Neural cell (in vitro differentiated cells): Measurements from ENCODE around the gene GSX2. TPM values are rescaled to one million over a fixed set of nuclear protein-coding genes. Genes with fewer than 3 reads are reported as not detected.

ENCODE experiments used
- H2AFZ ChIP-seq: fragments of 200-600, 300-800 bp; sonication (generic), shearing (Covaris generic); 2 replicates; pipeline ENCODE4 v1.6.0; 2014; ENCODE audit warnings: low read depth, mild to moderate bottlenecking, antibody characterized with exemption, low read length, moderate library complexity
- H3F3A ChIP-seq: fragments of 200-600 bp; shearing (Covaris generic); 2 replicates; pipeline ENCODE4 v1.6.1; 2016; ENCODE audit warnings: mild to moderate bottlenecking, moderate library complexity, mixed read lengths, antibody characterized with exemption, low read length; ENCODE audit not compliant: insufficient read depth, poor library complexity, severe bottlenecking
- H3K27ac ChIP-seq: fragments of 200-600, 300-800 bp; sonication (generic), shearing (Covaris generic); 2 replicates; pipeline ENCODE4 v1.5.1; 2014; ENCODE audit warnings: mild to moderate bottlenecking, low read length, moderate library complexity
- H3K27me3 ChIP-seq: fragments of 300-800, 200-600 bp; sonication (generic), shearing (Covaris generic); 2 replicates; pipeline ENCODE4 v1.6.0; 2014; ENCODE audit warnings: mild to moderate bottlenecking, low read depth, low read length, moderate library complexity; ENCODE audit not compliant: insufficient read depth
- H3K36me3 ChIP-seq: fragments of 300-800, 200-600 bp; sonication (generic), shearing (Covaris generic); 2 replicates; pipeline ENCODE4 v1.5.1; 2014; ENCODE audit warnings: mild to moderate bottlenecking, antibody characterized with exemption, low read length, moderate library complexity; ENCODE audit not compliant: insufficient read depth
- H3K4me2 ChIP-seq: fragments of 300-800, 200-600 bp; sonication (generic), shearing (Covaris generic); 2 replicates; pipeline ENCODE4 v1.6.0; 2014; ENCODE audit warnings: mild to moderate bottlenecking, low read length
- H3K4me3 ChIP-seq: fragments of 300-800, 200-600 bp; sonication (generic), shearing (Covaris generic); 2 replicates; pipeline ENCODE4 v1.5.1; 2014; ENCODE audit warnings: mild to moderate bottlenecking, low read length, moderate library complexity
- H3K79me2 ChIP-seq: fragments of 200-600 bp; shearing (Covaris generic); replicated peaks from 2 replicates; pipeline ENCODE4 v1.6.0; 2014; ENCODE audit warnings: mild to moderate bottlenecking, low read length, moderate library complexity; ENCODE audit not compliant: insufficient read depth
- H3K9ac ChIP-seq: fragments of 300-800, 200-600 bp; sonication (generic), shearing (Covaris generic); 2 replicates; pipeline ENCODE4 v1.6.1; 2016; ENCODE audit warnings: mild to moderate bottlenecking, low read length, mixed read lengths
- H3K9me2 ChIP-seq: fragments of 200-600 bp; shearing (Covaris generic); 2 replicates; pipeline ENCODE4 v1.6.1; 2016; ENCODE audit warnings: mild to moderate bottlenecking, low read length, mixed read lengths; ENCODE audit not compliant: insufficient read depth
- H3K9me3 ChIP-seq: fragments of 200-600, 300-800 bp; sonication (generic), shearing (Covaris generic); 2 replicates; pipeline ENCODE4 v1.6.1; 2016; ENCODE audit warnings: mild to moderate bottlenecking, mixed run types, low read length, moderate library complexity, mixed read lengths
- H4K20me1 ChIP-seq: fragments of 200-600 bp; shearing (Covaris generic); 2 replicates; pipeline ENCODE4 v1.6.1; 2016; ENCODE audit warnings: mild to moderate bottlenecking, mixed run types; ENCODE audit not compliant: insufficient read depth
- CTCF ChIP-seq: fragments of 450-650 bp; IDR thresholded peaks from 2 replicates; pipeline ENCODE4 v1.5.1; 2014; ENCODE audit warnings: antibody characterized with exemption, mild to moderate bottlenecking, moderate library complexity; ENCODE audit not compliant: poor library complexity, severe bottlenecking
- EP300 ChIP-seq: fragments of 450-650 bp; conservative IDR thresholded peaks from 2 replicates; pipeline ENCODE4 v1.6.1; 2014; ENCODE audit warnings: antibody characterized with exemption, mild to moderate bottlenecking, moderate library complexity; ENCODE audit not compliant: poor library complexity, severe bottlenecking
- EZH2 ChIP-seq: fragments of 200-600, 300-800 bp; shearing (Covaris generic), sonication (generic); IDR thresholded peaks from 2 replicates; pipeline ENCODE4 v1.6.1; 2014; ENCODE audit warnings: antibody characterized with exemption, low read length, borderline replicate concordance, mild to moderate bottlenecking; ENCODE audit not compliant: insufficient read depth, poor library complexity, severe bottlenecking
- MXI1 ChIP-seq: fragments of 450-650 bp; conservative IDR thresholded peaks from 2 replicates; pipeline ENCODE4 v1.6.1; 2014; ENCODE audit warnings: antibody characterized with exemption, mild to moderate bottlenecking; ENCODE audit not compliant: poor library complexity, severe bottlenecking
- POLR2AphosphoS5 ChIP-seq: IDR thresholded peaks from 2 replicates; pipeline ENCODE4 v1.6.1; 2012
- RAD21 ChIP-seq: fragments of 450-650 bp; conservative IDR thresholded peaks from 2 replicates; pipeline ENCODE4 v1.6.1; 2014; ENCODE audit warnings: antibody characterized with exemption, mild to moderate bottlenecking, moderate library complexity
- REST ChIP-seq: IDR thresholded peaks from 2 replicates; pipeline ENCODE4 v1.6.1; 2012; ENCODE audit warnings: borderline replicate concordance
- SMC3 ChIP-seq: fragments of 450-650 bp; conservative IDR thresholded peaks from 2 replicates; pipeline ENCODE4 v1.6.1; 2014; ENCODE audit warnings: antibody characterized with exemption, mild to moderate bottlenecking, moderate library complexity; ENCODE audit not compliant: poor library complexity
- TAF1 ChIP-seq: IDR thresholded peaks from 2 replicates; pipeline ENCODE4 v1.6.1; 2012; ENCODE audit warnings: low read depth
- polyA plus RNA-seq: library from polyadenylated mRNA; depleted of rRNA; stranded (reverse); fragments of >200 nt; gene quantifications from 2 replicates; pipeline ENCODE4 v1.2.3, GENCODE V29; 2014

Gene GSX2
- polyA plus RNA-seq, 1 donor from 2014 or later = 0.87 TPM

GRCh38 chr4:54089875-54090274 is 10.1 kb upstream of the GSX2 start:
- Histone ChIP-seq H2AFZ (no peak overlapping the region), H3F3A (no peaks in the 10 kb centered on the region), H3K27me3 (peaks cover 38% of the 10 kb centered on the region), H3K4me2 (no peak overlapping the region), H3K9me3 (no peaks in the 10 kb centered on the region), H3K27ac (no peak overlapping the region), H4K20me1 (no peaks in the 10 kb centered on the region), H3K9me2 (no peaks in the 10 kb centered on the region), H3K79me2 (no peaks in the 10 kb centered on the region), H3K36me3 (no peaks in the 10 kb centered on the region), H3K9ac (no peak overlapping the region), H3K4me3 (no peak overlapping the region)
- TF ChIP-seq EP300 (no peak), EZH2 (no peak), MXI1 (no peak), CTCF (no peak), REST (no peak), TAF1 (no peak), POLR2AphosphoS5 (no peak), SMC3 (no peak), RAD21 (no peak)

- TF ChIP-seq EP300 = no peak
- Histone ChIP-seq H3K27me3 (peaks cover 44% of the 10 kb centered on the region), H4K20me1 (no peaks in the 10 kb centered on the region), H3K27ac (no peak overlapping the region), H3K9me3 (no peaks in the 10 kb centered on the region), H3K9ac (no peak overlapping the region), H2AFZ (no peak overlapping the region), H3K79me2 (no peaks in the 10 kb centered on the region), H3K4me2 (no peak overlapping the region), H3K4me3 (no peak overlapping the region), H3K9me2 (no peaks in the 10 kb centered on the region), H3K36me3 (no peaks in the 10 kb centered on the region), H3F3A (peaks cover 2% of the 10 kb centered on the region)
Measured at GRCh38 chr4:54090404-54090803, 9.6 kb upstream of the GSX2 start.
